NCI-H82 treated with DMSO at 0.1 percent for 48 hours (cell line): Measurements from ENCODE around the gene LYSMD4.

Source experiments
- DNase-seq: peaks from one replicate; lab custom pipeline; 2025; ENCODE audit not compliant: unreplicated experiment; lab: John Stamatoyannopoulos, UW

LYSMD4 gene

GRCh38 chr15:99731336-99732123 is 1.7 kb downstream of the LYSMD4 start:
- DNase-seq = no peak

- DNase-seq = no peak
Measured at GRCh38 chr15:99729920-99730319, 3.3 kb downstream of the LYSMD4 start.

DNA sequence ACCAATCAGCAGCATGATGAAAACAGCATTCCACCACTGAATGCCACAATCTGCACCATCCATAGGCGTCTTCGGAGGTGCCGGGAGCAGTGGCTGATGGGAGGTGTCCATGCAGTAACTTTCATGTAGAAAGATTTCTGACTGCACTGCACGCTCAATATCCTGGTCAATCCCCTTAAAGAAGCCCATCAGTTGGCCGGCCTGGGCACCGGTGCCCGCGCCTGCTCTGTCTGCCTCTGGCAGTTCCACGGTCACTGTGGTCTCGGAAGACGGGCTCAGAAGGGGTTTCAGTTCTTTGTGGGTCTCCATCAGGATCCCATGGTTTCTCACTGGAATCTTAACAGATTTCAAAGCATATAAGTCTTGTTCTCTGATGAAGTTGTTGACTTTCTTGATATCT is 3.9 kb downstream of the LYSMD4 start:
- no peak for DNase-seq

GRCh38 chr15:99728916-99729315 is 4.3 kb downstream of the LYSMD4 start:
- DNase-seq = no peak

DNA sequence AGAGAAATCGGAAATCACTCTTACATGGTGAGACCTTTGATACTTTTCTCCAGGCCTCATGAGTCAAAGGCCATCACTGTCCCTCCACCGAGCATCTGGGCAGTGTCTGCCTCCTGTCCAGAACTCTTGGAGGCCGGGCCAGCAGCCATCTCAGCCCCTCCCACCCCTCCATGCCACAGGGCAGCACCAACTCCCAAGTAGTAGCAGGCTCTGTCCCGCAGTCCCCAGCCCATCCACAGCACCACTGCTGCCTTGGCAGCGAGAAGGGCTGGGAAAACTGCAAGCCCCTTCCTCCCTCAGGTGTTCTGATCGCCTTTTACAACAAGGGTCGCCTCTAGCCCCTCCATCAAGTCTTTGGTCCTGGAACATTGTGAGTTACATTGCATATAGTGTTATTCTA is 5.5 kb downstream of the LYSMD4 start:
- DNase-seq = no peak

- DNase-seq = no peak
Measured at GRCh38 chr15:99727330-99727729, 5.9 kb downstream of the LYSMD4 start.

GRCh38 chr15:99726333-99726732 is 6.9 kb downstream of the LYSMD4 start:
- DNase-seq = no peak

DNA sequence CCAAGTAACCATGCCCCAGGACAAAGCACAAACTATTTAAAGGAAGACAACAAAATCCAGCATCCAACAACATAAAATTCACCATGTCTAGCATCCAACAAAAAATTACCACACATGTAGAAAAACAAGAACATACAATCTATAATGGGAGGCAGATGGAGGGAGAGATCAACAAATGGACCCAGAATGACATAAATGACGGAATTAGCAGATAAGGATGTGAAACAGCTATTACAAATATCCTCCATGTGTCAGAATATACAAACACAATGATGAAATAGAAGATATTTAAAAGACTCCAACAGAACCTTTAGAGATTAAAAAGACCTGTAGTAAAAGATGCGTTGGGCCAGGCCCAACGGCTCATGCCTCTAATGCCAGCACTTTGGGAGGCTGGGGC is 10.8 kb downstream of the LYSMD4 start:
- DNase-seq = no peak

DNA sequence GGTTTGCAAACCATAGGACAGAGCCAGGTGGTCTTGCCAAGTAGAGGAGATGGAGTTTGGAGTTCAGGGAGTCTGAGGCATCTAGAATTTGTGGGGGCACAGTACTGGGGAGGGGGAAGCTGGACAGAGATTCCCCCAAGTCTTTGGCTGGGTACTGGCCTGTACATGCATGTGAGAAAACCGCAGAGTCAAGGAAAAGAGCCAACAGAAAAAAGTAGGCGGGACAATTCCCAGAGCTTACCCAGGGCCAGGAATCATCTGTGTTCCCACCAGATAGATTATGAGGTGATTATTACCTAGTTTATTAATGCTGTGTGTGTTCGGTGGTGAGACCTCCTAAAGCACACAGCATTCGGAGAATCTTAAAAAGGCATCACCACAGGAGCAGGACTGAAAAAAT is 11.3 kb downstream of the LYSMD4 start:
- no peak for DNase-seq

DNA sequence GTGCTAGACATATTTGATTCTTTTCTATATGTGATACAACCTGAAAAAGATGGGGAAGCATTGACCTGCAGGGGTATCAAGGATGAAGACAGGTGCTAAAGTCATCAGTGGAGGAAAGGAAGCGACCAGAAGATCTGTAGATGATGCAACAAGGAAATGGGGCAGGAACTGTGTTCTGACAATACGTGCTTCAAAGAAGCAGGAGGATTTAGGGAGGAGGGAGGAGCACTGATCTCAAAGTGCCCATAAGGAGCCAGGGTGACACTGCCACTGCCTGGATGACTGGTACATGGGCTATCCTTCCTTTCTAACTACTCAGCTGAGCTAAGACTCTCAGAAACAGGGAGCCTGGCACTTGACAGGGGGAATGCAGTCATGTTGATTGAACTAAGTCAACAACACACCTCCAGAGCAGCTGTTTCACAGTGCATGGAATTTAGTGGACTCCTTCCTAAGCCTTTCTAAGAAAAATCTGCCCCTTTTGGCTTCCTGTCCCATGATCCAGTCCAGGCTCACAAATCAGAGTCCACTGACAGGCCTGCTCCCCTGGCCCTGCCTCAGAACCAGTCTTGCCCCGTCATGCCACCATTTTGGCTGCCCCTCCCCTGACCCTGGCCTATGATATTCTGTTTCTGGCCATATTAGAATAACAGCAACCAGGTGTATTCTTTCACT is 12.0 kb downstream of the LYSMD4 start:
- DNase-seq = no peak

GRCh38 chr15:99720533-99720932 is 12.7 kb downstream of the LYSMD4 start:
- DNase-seq = no peak

DNA sequence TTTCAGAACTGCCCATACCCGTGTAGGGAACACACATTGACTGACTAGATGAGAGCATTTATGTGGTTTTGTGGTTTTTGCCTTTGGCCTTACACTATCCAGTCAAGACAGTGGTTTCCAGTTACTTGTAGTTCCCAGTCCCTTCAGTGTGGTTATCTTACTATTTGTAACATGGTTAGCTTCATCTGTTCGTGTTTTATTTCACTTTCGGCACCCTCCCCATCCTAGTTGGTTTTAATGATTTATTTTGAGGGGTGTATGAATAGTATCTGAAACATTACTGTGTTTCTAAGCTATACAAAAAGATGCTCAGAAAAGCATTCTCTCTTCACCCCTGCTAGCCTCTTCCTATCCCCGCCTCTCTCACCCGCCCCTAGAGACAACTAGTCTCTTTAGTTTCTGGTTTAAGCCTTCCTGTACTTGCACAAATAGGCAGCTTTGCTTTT is 14.1 kb downstream of the LYSMD4 start:
- DNase-seq = no peak

- DNase-seq = no peak
Measured at GRCh38 chr15:99718421-99718820, 14.8 kb downstream of the LYSMD4 start.

DNA sequence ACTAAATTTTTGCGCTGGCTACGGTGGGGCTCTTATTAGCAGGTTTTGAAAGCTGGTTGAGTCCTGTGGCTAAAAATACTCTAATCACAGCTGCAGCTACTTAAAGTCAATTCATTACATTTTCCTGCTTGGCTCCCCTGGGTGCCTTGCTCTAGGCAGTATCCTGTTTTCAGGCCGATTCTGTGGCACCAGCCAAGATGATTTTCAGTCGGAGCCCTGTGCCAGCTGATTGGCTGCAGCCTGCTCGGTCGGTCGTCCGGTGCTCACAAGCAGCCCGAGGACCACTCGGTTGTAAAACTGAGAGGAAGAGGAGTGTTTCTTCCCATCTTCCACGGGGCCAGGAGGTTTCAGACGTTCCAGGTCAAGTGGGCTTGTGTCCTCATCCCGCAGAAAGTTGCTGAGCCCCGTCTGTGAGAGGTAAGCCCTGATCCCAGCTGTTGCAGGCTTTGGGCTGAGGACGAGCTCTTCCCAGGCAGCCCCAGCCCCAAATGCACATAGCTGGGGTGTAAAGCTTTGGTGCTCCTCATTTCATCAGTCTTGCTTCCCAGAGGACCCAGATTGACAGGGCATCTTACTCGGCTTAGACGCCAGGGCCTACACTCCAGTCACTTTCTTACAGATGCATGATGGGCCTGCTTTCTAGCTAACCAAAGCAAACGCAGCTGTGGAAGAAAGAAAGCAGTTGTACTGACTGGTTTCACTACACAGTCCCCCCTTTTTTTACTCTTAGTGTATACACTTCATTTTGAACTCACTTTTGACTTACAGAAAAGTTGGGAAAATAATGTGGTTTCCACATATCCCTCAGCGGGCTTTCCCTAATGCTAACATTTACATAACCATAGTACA is 15.9 kb downstream of the LYSMD4 start:
- no peak for DNase-seq

DNA sequence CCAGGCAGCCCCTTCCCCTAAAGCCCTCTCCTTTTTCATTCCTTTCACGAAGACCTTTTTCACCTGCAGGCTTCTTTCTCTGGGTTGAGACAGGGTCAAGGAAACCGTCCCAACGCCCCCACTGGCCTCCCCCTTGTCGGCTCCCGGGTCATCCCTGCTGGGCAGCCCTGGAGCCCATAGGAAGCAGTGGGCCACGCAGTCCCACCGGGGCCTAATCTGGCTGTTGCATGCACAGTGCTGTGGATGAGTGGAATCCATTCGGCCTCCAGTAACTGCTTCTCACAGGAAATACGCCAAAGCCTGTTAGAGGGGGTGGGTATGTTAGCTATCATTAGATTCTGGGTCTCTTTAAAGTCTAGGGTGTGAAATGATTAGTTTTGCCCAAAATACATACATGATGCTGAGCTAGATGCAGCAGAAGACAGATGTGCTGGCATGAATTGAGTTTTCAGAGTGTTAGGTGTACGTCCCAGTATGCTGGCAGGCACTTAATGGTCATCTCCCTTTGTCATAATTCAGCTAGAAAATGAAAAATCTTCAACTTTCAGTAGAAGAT is 16.6 kb downstream of the LYSMD4 start:
- DNase-seq = no peak

DNA sequence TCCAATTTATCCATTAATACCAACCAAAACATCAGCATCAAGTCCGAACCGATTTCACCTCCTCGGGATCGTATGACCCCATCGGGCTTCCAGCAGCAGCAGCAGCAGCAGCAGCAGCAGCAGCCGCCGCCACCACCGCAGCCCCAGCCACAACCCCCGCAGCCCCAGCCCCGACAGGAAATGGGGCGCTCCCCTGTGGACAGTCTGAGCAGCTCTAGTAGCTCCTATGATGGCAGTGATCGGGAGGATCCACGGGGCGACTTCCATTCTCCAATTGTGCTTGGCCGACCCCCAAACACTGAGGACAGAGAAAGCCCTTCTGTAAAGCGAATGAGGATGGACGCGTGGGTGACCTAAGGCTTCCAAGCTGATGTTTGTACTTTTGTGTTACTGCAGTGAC is 20.8 kb downstream of the LYSMD4 start:
- DNase-seq = no peak

GRCh38 chr15:99711625-99712024 is 21.6 kb downstream of the LYSMD4 start:
- no peak for DNase-seq

DNA sequence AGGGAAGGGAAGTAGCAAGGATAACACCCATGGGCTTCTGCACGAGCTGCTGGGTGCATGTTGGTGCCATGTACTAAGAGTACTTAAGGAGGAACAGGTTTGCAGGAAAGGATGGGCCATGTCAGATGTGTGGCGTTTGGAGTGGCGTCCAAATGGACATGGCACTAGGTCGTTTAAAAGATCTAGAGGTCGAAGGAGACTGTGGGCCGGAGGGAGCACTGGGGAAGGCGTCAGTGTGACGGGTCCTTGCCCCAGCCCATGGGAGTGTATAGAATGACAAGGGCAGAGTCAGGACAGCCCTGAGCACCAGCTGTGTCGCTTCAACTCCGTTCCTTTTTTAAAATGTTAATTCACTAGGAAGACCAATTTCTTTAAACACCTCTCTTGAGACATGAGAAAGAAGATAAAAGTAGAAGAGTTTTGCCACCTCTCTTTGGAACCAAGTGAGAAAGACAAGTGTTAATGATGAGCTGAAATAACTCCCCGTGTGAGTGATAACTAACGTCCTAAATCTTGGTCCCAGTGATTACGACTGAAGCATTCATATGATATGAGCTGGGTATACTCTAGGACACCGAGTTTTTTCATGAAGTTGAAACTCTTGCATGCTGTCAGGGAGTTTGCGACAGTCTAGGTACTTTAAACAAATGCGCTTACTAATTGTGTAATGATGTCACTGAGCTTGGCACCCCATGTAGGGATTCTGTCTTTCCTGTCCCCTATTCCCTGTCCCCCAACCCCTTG is 23.8 kb downstream of the LYSMD4 start:
- DNase-seq = no peak

DNA sequence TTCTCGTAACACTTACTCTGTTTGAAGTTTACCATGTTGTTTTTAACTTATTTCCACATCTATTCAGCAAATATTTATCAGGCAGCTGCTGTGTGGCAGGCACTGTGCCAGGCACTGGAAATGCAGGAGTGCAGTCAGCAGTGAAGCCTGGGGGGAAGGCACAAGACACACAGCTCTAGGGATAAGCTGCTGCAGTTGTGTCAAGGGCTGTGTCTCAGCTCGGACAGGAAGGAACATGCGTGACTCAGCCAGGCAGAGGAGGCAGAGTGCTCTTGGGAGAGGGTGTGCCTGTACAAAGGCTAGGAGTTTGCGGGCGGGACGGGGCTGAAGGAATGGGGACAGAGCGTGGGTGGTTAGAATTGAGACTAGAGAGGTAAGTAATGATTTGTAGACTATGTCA is 24.7 kb downstream of the LYSMD4 start:
- DNase-seq = no peak

- DNase-seq = no peak
Measured at GRCh38 chr15:99707473-99708270, 25.6 kb downstream of the LYSMD4 start.
